Iris pigment epithelial cell (primary cell): ENCODE data around the gene FAM168A.

Experiments
- DNase-seq: peaks from one replicate; pipeline ENCODE4 v3.0.0-alpha.2; 2011; ENCODE audit warnings: low read depth

Gene FAM168A

GRCh38 chr11:73401217-73401923 lies 196.5 kb downstream of the FAM168A start:
- DNase-seq: peak; percentile 22

DNA sequence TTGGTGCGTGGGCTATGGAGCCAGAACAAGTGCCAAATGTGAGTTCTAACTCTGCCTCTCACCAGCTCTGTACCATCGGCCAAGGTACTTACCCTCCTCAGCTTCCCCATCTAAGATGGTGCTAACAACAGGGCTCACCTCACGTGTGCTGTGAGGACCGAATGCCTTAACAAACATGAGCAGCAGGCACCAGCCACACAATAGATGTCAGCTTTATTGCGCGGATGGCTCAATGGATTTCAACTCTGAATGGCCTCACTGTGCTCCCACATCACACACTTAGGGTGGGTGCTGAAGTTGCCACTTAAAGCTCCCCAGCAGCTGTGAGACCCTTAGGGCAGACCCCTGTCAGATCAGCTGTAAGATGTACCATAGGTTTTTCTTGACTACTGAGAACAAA lies 197.6 kb downstream of the FAM168A start:
- DNase-seq: no peak

GRCh38 chr11:73399636-73400035 lies 198.3 kb downstream of the FAM168A start:
- DNase-seq: no peak

DNA sequence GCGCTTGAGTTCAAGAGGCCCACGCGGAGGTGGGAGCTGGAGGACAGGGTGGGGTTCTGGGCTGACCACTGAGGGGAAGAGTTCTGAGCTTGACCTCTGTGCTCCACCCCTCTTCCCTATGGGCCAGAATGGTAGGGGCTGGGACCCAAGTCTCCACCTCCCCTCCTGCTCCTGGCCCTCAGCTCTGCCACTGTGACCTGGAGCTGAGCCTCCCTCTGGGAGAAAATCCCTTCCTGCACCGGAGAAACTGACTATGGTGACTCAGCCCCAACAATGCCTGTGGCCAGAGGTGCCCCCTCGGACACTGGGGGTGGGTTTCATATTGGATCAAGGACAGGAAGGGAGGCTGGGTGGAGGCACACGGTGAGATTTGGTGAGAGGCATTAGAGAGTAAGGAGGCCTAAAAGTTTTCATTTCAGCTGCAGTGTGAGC lies 198.7 kb downstream of the FAM168A start:
- DNase-seq: peak; percentile 21

DNA sequence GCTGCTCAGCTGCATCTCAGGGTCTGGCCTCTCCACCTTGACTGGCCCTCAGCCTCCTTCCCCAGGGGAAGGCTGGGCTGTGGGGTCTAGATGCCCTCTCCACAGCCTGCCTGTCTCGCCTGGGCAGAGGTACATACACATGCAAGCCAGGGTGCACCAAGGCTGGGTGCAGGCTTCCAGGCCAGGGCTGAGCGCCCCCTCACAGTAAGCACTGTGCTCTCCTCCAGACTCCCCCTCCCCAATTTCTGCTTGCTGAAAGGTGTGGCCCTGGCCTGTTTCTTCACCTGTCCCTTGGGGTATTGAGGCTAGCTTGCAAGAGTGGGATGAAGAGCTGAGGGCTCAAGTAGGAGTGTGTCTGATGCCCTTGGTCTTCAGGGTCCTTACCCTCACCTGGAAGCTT lies 199.2 kb downstream of the FAM168A start:
- no peak for DNase-seq

DNA sequence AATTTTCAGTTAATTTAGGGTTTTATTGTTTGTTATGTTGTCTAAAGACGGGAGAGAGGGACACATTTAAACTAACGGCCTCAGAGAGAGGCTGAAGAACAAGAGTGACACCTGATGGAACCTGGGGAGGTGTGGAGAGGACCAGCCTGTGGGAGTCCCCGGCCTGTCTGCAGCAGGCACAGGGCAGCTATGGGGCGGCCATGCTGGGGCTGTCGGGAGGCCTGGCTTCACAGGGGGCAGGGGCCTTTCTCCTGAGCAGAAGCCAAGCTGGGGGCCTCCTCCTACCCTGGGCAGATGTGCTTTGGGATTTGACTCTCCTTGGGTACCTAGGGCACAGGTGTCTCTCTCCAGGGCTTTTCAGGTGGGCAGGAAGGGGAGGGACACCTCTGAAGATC lies 199.8 kb downstream of the FAM168A start:
- no peak for DNase-seq

DNA sequence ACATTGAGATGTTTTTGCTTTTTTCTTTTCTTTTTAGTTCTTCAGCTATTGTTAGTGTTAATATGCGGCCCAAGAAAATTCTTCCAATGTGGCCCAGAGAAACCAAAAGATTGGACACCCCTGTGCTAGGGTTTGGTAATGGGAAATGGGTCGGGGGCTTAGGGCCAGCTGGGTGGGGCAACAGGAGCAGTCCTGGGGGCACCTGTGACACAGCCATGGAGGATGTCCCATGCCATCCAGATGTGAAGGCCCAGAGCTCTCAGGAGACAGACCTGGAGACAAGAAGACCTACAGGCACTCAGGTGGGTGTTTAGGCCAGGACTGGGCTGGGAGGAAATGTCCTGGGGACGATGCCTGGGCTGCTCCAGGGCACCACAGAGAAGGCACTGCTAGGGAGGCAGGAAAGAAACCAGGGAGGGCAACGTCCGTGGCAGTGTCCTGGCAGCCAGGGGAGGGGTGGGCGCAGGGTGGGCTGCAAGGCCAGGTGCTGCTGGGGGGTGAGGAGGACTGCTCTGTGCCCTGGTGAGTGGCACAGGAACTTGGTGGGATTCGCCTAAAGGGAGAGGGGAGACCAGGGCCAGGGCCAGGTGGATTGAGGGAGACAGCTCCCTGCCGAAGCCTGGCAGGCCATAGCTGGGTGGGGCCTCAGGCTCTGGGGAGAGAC lies 200.3 kb downstream of the FAM168A start:
- DNase-seq: no peak

- DNase-seq: no peak
These were observed 200.9 kb downstream of the FAM168A start for GRCh38 chr11:73396985-73397384.

GRCh38 chr11:73396251-73396930 lies 201.5 kb downstream of the FAM168A start:
- no peak for DNase-seq

DNA sequence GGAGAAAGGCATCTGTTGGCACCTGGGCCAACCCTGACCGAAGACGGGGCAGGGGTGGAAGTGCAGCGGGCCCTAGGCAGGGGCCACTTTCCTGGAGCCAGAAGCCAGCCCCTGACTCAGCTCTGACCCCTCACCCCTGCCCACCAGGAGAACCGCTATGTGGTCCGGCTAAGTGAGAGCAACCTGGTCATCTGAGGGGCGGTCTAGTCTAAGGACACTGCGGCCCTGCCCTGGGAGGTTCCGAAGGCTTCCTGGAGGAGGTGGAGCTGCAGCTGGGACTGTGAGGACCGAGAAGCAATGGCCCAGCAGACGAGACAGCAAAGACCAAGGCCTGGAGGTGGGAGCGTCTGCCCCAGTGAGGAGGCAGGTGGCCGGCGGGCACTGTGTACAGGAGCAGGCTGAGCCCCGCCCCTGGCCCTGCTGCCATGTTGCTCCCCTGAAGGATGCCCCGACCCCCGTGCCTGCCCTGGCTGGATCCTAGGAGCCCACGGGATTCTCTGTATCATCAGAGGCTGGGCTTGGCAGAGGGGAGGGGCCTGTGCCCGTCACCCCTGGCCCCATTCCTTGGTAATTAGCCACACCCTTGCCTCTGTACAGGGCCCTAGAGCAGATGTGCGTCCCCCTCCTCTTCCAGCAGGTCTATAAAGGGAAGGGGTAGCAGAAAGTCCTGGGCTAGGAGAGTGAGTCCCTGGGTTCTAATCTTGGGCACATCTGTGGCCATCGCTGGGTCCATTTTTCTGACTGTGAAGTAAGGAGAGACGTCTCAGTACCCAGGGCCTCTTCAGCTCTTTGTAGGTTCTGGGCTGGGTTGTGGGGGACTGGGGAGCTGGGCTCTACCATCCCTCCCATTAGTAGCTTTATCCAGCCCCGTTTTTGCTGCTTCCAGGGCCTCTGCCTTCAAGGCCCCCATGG lies 202.4 kb downstream of the FAM168A start:
- no peak for DNase-seq

GRCh38 chr11:73394416-73395296 lies 203.3 kb downstream of the FAM168A start:
- DNase-seq: no peak

GRCh38 chr11:73393479-73394415 lies 204.2 kb downstream of the FAM168A start:
- DNase-seq: peak; percentile 79

DNA sequence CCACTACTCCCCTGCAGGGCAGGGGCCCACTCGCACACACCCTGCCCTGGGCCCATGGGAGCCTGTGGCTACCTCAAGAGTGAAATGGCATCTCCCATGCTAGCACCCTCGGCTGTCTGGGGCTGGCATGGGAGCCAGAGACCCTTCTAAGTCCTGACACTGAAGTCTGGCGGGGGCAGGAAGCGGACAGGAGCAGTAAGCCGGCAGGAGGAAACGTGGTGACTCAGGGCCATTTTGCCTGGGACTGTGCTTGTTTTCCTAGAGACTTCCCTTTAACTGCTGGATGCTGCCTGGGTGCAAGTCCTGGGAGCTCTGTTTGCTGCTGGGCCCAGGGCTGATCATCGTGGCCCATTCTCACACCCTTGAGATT lies 204.9 kb downstream of the FAM168A start:
- peak; percentile 16 for DNase-seq

DNA sequence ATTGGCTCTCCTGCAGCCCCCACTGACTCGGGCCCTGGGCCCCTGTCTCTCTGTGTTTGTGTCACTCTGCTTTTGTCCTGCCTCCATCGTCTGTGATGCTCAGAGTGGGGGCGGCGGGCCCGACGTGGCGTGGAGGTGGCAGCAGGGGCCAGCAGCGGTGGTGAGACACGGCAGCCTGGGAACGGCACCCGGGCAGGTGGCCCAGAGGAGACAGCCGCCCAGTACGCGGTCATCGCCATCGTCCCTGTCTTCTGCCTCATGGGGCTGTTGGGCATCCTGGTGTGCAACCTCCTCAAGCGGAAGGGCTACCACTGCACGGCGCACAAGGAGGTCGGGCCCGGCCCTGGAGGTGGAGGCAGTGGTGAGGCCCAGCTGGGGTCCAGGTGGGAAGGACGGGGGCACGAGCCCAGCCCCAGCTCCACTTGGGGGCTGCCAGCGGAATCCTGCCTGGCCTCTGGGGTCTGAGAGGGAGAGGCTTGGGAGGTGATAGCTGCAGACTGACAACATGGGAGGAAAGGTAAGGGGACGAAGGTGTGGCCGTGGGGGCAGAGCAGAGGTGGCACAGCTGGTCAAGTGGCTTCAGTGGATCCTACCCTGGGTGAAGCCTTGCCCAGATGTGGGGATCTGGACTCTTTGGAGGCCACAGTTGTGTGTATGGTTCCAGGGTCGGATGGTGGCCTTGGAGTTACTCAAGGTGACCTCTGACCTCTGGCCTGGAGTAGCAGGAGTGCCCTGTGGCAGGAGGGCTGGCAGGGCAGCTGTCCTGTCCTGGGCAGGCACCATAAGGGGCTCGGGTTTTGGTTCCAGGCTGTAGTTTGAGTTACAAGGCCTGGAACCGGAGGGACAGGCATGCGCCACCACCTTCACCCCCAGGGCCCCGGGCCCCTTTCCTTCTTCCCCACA lies 205.6 kb downstream of the FAM168A start:
- no peak for DNase-seq

DNA sequence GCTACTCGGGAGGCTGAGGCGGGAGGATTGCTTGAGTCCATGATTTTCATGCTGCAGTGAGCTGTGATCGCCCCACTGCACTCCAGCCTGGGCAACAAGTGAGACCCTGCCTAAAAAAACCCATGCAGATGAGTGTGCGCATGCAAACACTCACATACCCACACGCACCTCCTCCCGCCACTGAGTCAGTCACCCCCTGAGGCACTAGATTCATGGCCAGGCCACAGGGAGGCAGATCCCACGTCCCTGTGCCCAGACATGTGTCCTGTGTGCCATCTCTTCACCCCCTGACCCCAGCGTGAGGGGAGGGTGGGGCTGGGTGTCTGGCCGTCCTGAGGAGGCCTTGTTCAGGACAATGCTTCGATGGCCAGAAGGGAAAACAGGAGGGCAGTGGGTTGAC lies 206.2 kb downstream of the FAM168A start:
- DNase-seq: no peak

GRCh38 chr11:73390601-73391565 lies 207.0 kb downstream of the FAM168A start:
- DNase-seq: no peak

- DNase-seq: no peak
These were observed 208.0 kb downstream of the FAM168A start for GRCh38 chr11:73389916-73390315.

DNA sequence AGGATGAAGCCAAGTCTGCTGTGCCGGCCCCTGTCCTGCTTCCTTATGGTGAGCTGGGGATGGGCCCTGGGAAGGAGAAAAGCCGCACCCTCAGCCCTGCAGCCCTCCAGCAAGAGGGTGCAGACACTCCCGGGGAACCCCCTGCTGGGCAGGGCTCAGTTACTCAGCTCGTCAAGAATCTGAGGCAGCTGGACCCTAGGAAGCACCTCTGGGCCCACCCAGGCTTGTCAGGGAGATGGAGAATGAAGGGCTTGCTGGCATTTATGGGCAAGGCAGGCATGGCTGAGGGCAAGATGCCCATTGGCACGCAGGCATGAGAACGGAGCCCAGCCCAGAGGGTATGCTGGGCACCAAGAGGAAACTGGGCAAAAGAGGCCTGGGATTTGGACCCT lies 208.8 kb downstream of the FAM168A start:
- DNase-seq: no peak
